ENCODE data around the gene RASL10A.
A peak's percentile ranks its signal among the peaks of the same experiment; 100 is the strongest.

Gene RASL10A

GRCh38 chr22:29334148-29334547 lies 18.7 kb upstream of the RASL10A start:
- TF ChIP-seq, protein P1, sequence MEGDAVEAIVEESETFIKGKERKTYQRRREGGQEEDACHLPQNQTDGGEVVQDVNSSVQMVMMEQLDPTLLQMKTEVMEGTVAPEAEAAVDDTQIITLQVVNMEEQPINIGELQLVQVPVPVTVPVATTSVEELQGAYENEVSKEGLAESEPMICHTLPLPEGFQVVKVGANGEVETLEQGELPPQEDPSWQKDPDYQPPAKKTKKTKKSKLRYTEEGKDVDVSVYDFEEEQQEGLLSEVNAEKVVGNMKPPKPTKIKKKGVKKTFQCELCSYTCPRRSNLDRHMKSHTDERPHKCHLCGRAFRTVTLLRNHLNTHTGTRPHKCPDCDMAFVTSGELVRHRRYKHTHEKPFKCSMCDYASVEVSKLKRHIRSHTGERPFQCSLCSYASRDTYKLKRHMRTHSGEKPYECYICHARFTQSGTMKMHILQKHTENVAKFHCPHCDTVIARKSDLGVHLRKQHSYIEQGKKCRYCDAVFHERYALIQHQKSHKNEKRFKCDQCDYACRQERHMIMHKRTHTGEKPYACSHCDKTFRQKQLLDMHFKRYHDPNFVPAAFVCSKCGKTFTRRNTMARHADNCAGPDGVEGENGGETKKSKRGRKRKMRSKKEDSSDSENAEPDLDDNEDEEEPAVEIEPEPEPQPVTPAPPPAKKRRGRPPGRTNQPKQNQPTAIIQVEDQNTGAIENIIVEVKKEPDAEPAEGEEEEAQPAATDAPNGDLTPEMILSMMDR (IDR thresholded peaks at IDR 0.05; ENCODE audit: low read depth, low read length, missing control alignments) = no peak
- H3K4me3 ChIP-seq (replicated peaks; ENCODE audit: low read depth, low read length) = no peak overlapping the region
- no peak for DNase-seq (ENCODE audit: extremely low read depth, low read depth)

DNA sequence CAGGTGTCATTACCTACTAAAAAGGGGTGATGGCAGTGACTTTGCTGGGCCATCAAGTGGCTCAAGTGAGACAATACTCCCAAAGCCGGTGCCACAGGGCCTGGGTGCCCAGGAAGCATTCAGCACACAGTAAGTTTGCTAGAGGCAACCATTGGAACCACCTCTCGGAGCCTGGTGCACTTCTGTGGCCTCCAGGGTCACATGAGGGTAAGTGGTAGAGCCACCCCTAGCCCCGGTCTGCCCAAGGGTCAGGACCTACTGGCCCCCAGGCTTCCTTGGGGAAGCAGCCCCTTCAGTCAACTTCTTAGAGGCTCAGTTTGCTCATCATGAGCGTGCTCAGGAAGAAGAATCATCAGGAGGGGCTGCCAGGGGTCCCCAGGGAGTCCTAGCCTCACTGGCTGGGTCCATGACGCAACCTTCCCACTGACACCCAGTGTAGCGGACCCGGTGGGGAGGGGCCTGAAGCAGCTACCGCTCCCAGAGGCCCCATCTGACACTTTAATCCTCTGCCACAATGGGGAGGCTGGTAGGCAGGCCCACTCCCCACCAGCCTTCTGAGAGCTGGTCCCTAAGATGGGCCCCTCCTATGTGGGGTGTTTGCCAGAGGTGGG lies 17.5 kb upstream of the RASL10A start:
- DNase-seq (ENCODE audit: extremely low read depth, low read depth) = no peak
- TF ChIP-seq, protein P1 (IDR thresholded peaks at IDR 0.05; ENCODE audit: low read depth, low read length, missing control alignments) = no peak
- no peak overlapping the region for H3K4me3 ChIP-seq (replicated peaks; ENCODE audit: low read depth, low read length)

- H3K4me3 ChIP-seq (replicated peaks; ENCODE audit: low read depth, low read length) = no peak overlapping the region
- no peak for DNase-seq (ENCODE audit: extremely low read depth, low read depth)
- TF ChIP-seq, protein P1 (IDR thresholded peaks at IDR 0.05; ENCODE audit: low read depth, low read length, missing control alignments) = no peak
Measured at GRCh38 chr22:29331658-29332300, 16.3 kb upstream of the RASL10A start.

DNA sequence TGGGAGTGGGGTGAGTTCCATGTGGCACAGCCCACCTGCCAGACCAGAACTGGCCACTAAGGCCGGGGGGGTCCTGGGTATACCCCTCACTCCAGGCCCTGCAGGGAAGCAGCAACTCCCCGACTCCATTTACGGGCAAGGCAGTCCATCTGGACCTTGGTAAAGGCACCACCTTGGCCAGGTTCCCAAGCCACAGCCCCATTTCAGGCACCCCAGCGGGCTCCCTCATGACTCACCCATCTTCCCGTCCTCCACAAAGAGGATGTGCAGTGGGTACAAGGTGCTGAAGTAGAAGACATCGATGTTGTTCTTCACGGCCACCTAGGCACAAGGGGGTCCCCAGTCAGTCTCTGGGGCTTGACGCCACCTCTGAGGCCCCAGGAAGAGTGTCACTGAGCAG lies 15.7 kb upstream of the RASL10A start:
- TF ChIP-seq, protein P1 (IDR thresholded peaks at IDR 0.05; ENCODE audit: low read depth, low read length, missing control alignments) = no peak
- no peak for DNase-seq (ENCODE audit: extremely low read depth, low read depth)
- no peak overlapping the region for H3K4me3 ChIP-seq (replicated peaks; ENCODE audit: low read depth, low read length)

DNA sequence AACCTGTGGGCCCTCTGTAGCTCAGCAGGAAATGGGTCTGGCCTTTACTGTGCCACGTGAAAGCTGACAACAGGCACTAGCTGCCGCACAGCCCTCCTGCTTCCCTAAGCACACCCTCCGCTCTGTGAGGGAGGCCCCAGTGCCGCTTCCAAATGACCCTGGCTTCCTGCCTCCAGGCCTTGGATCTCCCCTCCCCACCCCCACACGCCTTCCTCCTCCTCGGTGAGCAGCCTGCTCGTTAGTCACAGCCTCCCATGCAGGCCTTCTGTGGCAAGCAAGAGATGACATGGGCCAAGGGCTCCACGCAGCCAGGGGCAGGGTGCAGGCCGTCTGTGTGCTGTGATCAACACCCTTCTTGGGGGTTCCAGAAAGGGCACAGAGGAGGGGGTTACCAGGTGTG lies 15.3 kb upstream of the RASL10A start:
- peak; percentile 65 for DNase-seq (ENCODE audit: extremely low read depth, low read depth)
- H3K4me3 ChIP-seq (replicated peaks; ENCODE audit: low read depth, low read length) = no peak overlapping the region
- TF ChIP-seq, protein P1 (IDR thresholded peaks at IDR 0.05; ENCODE audit: low read depth, low read length, missing control alignments) = no peak

GRCh38 chr22:29330291-29330690 lies 14.8 kb upstream of the RASL10A start:
- H3K4me3 ChIP-seq (replicated peaks; ENCODE audit: low read depth, low read length) = no peak overlapping the region
- no peak for DNase-seq (ENCODE audit: extremely low read depth, low read depth)
- TF ChIP-seq, protein P1 (IDR thresholded peaks at IDR 0.05; ENCODE audit: low read depth, low read length, missing control alignments) = no peak
